H54 (cell line): ENCODE data around the gene SHISAL1.

Experiments used
- DNase-seq: peaks from one replicate; pipeline ENCODE4 v3.0.0; 2011; ENCODE audit warnings: low spot score, mixed read lengths; ENCODE audit not compliant: insufficient read length
- FAIRE-seq: peaks from 3 replicates; lab custom pipeline; 2011; peaks lifted over from hg19 to GRCh38; lab: Jason Lieb, UNC
- POLR2A ChIP-seq: IDR thresholded peaks from 2 replicates; pipeline ENCODE4 v1.6.1; 2011; ENCODE audit warnings: low read depth, mild to moderate bottlenecking, low read length

SHISAL1 gene

DNA sequence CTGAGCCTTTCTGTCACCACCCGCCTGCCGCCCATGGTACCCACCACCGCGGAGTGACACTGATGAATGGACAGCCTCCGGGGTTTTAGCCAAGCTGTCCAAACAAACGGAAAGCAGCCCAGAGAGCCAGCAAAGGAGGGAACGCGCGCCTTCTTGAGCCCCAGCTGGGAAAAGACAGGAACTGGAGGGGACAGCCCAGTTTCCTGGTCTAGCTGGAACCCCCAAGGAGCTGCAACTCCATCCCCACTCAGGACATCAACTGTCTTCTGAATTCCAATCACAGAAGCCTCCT, 33.7 kb downstream of the SHISAL1 start:
- FAIRE-seq (no peak), DNase-seq (no peak)
- TF ChIP-seq POLR2A, result no peak

GRCh38 chr22:44278243-44279068, 34.3 kb downstream of the SHISAL1 start:
- no peak for TF ChIP-seq POLR2A
- no peak for FAIRE-seq

GRCh38 chr22:44277386-44278135, 35.2 kb downstream of the SHISAL1 start:
- no peak for TF ChIP-seq POLR2A
- FAIRE-seq (no peak), DNase-seq (no peak)

More at GRCh38 chr22:44278243-44279068, 34.3 kb downstream of the SHISAL1 start:
- DNase-seq, result no peak

- DNase-seq, result no peak
- no peak for TF ChIP-seq POLR2A
- no peak for FAIRE-seq
Measured at GRCh38 chr22:44276706-44277356, 35.9 kb downstream of the SHISAL1 start.

- no peak for TF ChIP-seq POLR2A
- no peak for DNase-seq
- FAIRE-seq, result no peak
Measured at GRCh38 chr22:44276041-44276440, 36.7 kb downstream of the SHISAL1 start.

DNA sequence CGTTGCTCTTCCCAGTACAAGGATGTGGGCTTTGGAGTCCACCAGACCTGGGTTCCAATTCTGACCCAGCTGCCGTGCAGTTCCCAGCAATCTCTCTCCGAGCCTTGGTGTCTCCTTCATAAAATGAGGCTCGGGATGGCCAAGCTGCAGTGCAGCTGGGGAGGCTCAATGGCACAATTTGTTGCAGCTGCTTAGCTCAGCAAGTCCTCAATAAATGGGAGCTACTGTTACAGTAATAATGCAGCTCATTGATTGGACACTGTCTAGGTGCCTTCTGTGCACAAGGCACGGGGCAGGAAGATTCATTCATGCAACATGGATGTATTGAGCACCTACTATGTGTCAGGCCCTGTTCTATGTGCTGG, 37.1 kb downstream of the SHISAL1 start:
- no peak for DNase-seq
- no peak for FAIRE-seq
- TF ChIP-seq POLR2A, result no peak

GRCh38 chr22:44274918-44275630, 37.7 kb downstream of the SHISAL1 start:
- no peak for FAIRE-seq
- TF ChIP-seq POLR2A, result no peak
- DNase-seq, result no peak

- DNase-seq (no peak), FAIRE-seq (no peak)
- TF ChIP-seq POLR2A, result no peak
Measured at GRCh38 chr22:44273175-44273574, 39.6 kb downstream of the SHISAL1 start.

GRCh38 chr22:44272401-44272771, 40.4 kb downstream of the SHISAL1 start:
- TF ChIP-seq POLR2A, result no peak
- FAIRE-seq, result no peak
- no peak for DNase-seq

- FAIRE-seq, result no peak
- no peak for DNase-seq
- TF ChIP-seq POLR2A, result no peak
Measured at GRCh38 chr22:44271732-44272400, 40.9 kb downstream of the SHISAL1 start.

GRCh38 chr22:44271010-44271500, 41.7 kb downstream of the SHISAL1 start:
- TF ChIP-seq POLR2A, result no peak
- FAIRE-seq (no peak), DNase-seq (no peak)

- DNase-seq, result no peak
- no peak for FAIRE-seq
- no peak for TF ChIP-seq POLR2A
Measured at GRCh38 chr22:44270556-44270880, 42.2 kb downstream of the SHISAL1 start.
